Cardiac septum (tissue), 1 donor: Measurements from ENCODE around the gene SLC19A2. TPM values are rescaled to one million over a fixed set of nuclear protein-coding genes. Genes with fewer than 3 reads are reported as not detected.
A peak's percentile ranks its signal among the peaks of the same experiment; 100 is the strongest.

ENCODE experiments used
- DNase-seq: peaks from one replicate; pipeline ENCODE4 v3.0.0-alpha.2; 2020; ENCODE audit warnings: low spot score
- intact Hi-C: fragments of 100-400 bp; cut with DNase I; formaldehyde crosslinking; loops from one replicate; pipeline ENCODE4 v1.14.0; 2022
- total RNA-seq: library from RNA; stranded (reverse); fragmentation: NEBNext Ultra II Directional; extraction: Animal tissue kit (Norgen Biotek cat#: 25700); gene quantifications from one replicate; pipeline ENCODE4 v1.2.1, GENCODE V29; 2021
- donor health status: DM: no; HTN: no; CAD: no.

The SLC19A2 gene
- total RNA-seq, 1 donor from 2014 or later = 5.1 TPM

DNA sequence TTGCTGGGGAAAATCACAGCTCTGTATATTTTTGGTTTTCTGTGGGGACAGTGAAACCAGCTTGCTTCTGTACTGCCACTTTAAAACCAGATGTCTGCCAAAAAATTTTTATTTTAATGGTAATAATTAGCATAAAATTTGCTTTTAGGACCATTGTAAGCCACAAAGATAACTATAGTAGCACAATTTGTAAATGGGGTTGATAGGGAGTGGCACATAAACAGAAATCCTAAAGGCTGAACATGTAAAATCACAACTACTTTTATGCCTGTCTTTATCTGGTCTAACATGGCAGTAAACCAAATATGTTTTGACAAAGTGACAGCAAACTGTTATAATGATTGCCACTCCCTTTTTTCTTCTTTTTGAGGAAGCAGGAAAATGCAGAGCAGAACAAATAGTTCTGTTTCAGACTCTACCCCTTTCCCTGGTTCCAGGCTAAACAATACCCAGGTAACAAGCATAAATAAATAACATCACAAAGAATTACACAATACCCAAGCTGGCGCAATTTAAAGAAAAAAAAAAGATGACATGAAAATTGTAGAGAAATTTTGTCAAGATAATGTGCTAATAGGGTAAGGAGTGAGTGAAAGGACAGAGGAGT is 34.4 kb downstream of the SLC19A2 start:
- intact Hi-C loops = no loop called here

DNA sequence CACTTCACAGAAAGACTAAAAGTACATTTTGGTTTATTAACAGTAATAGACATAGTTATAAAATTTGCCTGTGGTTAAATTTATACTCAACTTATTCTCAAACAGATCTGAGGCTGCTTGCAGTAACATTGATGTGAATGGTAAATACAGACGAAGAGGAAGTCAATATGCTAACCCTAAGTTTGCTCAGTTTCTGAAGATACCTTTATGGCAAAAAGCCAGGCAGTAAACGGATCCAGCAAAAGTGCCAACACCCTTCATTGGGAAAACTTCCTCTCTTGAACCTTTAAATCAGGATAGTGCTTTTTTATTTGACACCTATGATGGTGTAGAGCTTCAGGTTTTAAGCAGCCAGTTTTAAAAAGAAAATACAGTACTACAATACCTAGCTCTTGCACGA is 41.8 kb downstream of the SLC19A2 start:
- intact Hi-C loops = no loop called here
- no peak for DNase-seq

More for the DNA sequence above, 34.4 kb downstream of the SLC19A2 start:
- no peak for DNase-seq

DNA sequence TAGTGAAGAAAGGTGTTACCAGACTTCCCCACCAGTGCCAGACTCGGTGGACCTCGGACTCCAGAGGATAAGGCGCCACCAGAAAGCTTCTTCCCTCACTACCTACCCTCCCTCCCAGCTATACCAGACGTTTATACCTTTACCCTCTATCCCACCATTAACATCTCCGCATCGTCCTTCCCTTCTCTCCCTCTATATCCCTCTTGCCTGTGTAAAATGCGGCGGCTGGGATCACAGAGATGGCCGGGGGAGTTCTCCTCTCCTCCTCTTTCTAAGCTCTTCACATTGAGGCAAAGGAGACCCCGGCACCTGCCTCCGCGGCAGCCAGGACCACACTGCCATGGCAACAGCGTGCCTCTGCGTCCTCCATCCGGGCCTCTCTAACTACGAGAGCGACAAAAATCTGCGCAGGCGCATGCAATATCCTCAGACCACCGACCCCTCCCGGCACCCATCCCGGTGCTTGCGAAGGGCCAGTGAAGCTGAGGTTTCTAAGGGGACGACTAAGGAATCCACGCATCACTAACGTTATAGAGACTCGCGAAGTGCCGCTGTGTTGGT is 58.6 kb downstream of the SLC19A2 start, which contains the start of gene CCDC181:
Gene CCDC181 (minus strand): TSS at position 394 of the 561 bp plus-strand sequence. CDS start 2,547 bp downstream, outside the sequence.
- intact Hi-C loops = no loop called here

DNA sequence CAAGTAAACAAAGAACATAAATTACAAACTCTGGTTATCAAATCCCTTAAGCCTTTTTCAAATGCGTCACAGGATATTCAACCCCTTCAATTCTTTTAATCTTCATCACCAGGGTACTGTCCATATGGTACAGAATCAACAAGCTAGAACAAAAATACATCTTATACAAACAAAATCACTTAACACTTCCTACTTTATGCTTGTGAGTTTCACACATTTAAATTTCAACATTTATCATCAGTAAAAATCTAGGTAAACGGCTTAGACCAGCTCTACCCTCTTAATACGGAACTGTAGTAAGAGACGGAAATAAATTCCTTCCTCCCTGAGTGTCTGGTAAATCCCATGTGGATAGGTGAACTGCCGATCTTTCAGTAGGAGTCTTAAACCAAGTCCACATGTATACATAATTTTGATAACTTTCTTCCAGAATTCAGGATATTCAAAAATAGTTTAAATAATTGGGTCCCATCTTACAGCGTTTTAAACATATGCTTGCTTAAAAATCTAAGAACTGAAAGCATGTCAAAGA is 59.5 kb downstream of the SLC19A2 start:
- intact Hi-C loops = no loop called here
- DNase-seq = no peak

More for the DNA sequence above, 58.6 kb downstream of the SLC19A2 start, which contains the start of gene CCDC181:
- DNase-seq = peak; percentile 76

DNA sequence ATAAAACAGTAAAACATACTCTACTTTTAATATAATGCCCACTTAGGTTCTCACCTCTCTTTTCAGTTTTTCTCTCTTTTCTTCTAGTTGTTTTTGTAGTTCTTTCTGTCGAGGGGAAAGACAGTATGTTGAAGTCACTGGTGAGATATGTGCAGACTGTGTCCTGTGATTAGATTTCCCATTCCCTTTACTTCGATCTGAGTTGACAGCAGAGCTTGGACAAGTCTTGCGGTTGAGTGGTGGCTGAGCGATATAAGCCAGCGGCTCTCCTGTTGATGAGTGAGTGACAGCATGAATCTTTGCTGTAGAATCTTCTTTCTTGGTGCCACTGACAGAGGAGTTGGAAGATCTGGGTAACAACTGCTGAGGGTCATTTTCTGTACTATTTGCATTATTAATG is 64.4 kb downstream of the SLC19A2 start:
- intact Hi-C loops = no loop called here

DNA sequence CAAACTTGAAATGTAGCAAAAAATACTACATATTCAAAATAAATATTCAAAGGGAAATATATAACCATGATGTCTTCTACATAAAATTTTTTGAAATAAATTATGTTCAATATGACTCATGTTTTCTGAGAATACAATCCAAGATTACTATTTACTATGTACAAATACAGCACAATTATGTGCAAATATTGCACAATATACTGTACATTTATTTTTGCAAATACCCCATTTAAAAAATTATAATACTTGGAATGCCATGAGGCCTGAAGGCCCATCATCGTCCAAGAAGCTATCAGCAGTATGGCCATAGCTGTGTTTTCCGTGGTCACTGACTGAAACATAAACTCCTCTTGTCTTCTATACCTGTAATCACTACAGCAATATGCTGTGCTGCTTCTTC is 70.8 kb downstream of the SLC19A2 start:
- no peak for DNase-seq
- intact Hi-C loops = no loop called here

More for the DNA sequence above, 64.4 kb downstream of the SLC19A2 start:
- DNase-seq = no peak

Other genes with a start within 250 kb of the SLC19A2 start
- 9.8 TPM for gene NME7, start 118.1 kb downstream of the SLC19A2 start, total RNA-seq
- gene BLZF1, start 117.7 kb downstream of the SLC19A2 start, total RNA-seq = 23.1 TPM
- gene CCDC181, start 58.5 kb downstream of the SLC19A2 start, total RNA-seq = 1.2 TPM
- gene F5, start 100.5 kb upstream of the SLC19A2 start, total RNA-seq = 0.97 TPM
- gene SELP, start 144.2 kb upstream of the SLC19A2 start, total RNA-seq = 10.6 TPM
- 4.0 TPM for gene SELL, start 225.7 kb upstream of the SLC19A2 start, total RNA-seq
- 26.6 TPM for gene SELE, start 248.1 kb upstream of the SLC19A2 start, total RNA-seq